Activated CD4-positive, alpha-beta memory T cell treated with anti-CD3 and anti-CD28 coated beads for 36 hours (primary cell): Measurements from ENCODE around the gene LEPR. TPM values are rescaled to one million over a fixed set of nuclear protein-coding genes. Genes with fewer than 3 reads are reported as not detected.

Experiments used
- CTCF ChIA-PET: fragments of 350-600 bp; sonication (Branson Sonifier 250); formaldehyde crosslinking; loops from one replicate; lab custom pipeline; 2021; ENCODE audit warnings: antibody characterized with exemption, inconsistent platforms; lab: Charles Lee
- POLR2A ChIA-PET: fragments of 350-600 bp; sonication (Branson Sonifier 250); formaldehyde crosslinking; loops from one replicate; lab custom pipeline; 2021; ENCODE audit warnings: antibody characterized with exemption; lab: Charles Lee
- DNase-seq: peaks from one replicate; pipeline ENCODE4 v3.0.0-alpha.2; 2020
- H3K27ac Mint-ChIP-seq: one replicate; pipeline ENCODE4 v1.8.0; 2021; ENCODE audit warnings: mixed read lengths
- H3K27me3 Mint-ChIP-seq: one replicate; pipeline ENCODE4 v1.8.0; 2021; ENCODE audit warnings: mixed read lengths
- H3K36me3 Mint-ChIP-seq: one replicate; pipeline ENCODE4 v1.8.0; 2021; ENCODE audit warnings: mixed read lengths
- H3K4me1 Mint-ChIP-seq: one replicate; pipeline ENCODE4 v1.8.0; 2021; ENCODE audit warnings: low read depth, mixed read lengths
- H3K4me3 Mint-ChIP-seq: one replicate; pipeline ENCODE4 v1.8.0; 2021; ENCODE audit warnings: mild to moderate bottlenecking, mixed read lengths
- H3K9me3 Mint-ChIP-seq: one replicate; pipeline ENCODE4 v1.8.0; 2021; ENCODE audit warnings: mixed read lengths
- intact Hi-C: fragments of 100-400 bp; cut with micrococcal nuclease; formaldehyde crosslinking; loops from one replicate; pipeline ENCODE4 v1.15.1; 2023
- total RNA-seq, 2 experiments: library from RNA; stranded (reverse); gene quantifications; one replicate each; pipeline ENCODE4 v1.2.3, GENCODE V29; 2021

Gene LEPR
- total RNA-seq, 2 experiments from 2014 or later, result 5.0 to 5.2 TPM

DNA sequence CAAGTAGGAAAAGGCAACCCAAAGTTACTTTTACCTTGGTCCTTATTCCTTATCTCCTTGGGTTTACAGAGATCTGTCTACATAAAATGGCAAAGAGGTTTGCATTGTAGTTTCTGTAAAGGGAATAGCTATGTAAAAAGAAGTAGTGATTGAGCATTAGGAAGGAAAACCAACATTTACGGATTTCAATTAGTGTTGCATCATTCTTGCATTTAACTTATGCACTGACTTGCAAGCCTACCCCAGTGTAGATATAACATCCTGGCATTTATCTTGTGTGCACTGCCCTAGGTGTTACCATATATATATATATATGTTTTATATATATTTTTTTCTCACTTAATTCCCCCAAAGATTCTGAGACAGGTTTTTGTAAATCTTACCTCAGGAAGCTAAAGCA, 3.7 kb upstream of the LEPR start:
- intact Hi-C loops, result no loop called here
- H3K4me1 Mint-ChIP-seq, result peaks cover 12% of the 10 kb centered on the region
- no peak overlapping the region for H3K4me3 Mint-ChIP-seq
- ChIA-PET CTCF (interaction anchor here (1.5 to 3.9 kb wide), 2 partner anchors 14 to 162 kb away, joined by 5 to 28 read pairs; no protein-coding TSS in a partner anchor), POLR2A (interaction anchor here (0.8 kb wide), 1 partner anchor 19 kb away, joined by 3 read pairs; no protein-coding TSS in a partner anchor)
- no peaks in the 10 kb centered on the region for H3K9me3 Mint-ChIP-seq
- peaks cover 1% of the 10 kb centered on the region for H3K36me3 Mint-ChIP-seq
- no peak for DNase-seq
- no peak overlapping the region for H3K27ac Mint-ChIP-seq
- H3K27me3 Mint-ChIP-seq, result no peaks in the 10 kb centered on the region

DNA sequence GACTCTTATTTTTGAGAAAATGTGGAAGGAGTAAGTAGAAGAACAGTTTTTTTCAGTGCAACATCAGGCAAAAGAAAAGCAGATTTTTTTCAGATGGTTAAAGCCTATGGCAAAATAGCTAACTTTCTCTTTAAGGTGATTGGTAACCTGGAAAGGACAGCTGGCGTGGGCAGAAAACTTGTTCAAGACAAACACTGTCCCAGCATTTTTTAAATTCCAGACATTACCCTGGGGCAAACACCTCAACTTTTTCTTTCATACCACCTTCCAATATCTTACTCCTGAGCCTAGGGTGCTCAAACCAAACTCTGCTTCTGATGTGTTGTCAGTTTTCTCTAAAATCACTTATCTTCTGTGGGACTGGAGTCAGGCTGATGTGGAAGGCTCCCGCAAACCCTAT, 2.7 kb upstream of the LEPR start:
- H3K9me3 Mint-ChIP-seq, result no peaks in the 10 kb centered on the region
- no peaks in the 10 kb centered on the region for H3K36me3 Mint-ChIP-seq
- no peak overlapping the region for H3K4me3 Mint-ChIP-seq
- H3K27me3 Mint-ChIP-seq, result no peaks in the 10 kb centered on the region
- ChIA-PET CTCF (interaction anchor here (1.5 to 3.9 kb wide), 2 partner anchors 13 to 163 kb away, joined by 5 to 28 read pairs; no protein-coding TSS in a partner anchor), POLR2A (no interaction called here)
- no peak overlapping the region for H3K27ac Mint-ChIP-seq
- no peak for DNase-seq
- H3K4me1 Mint-ChIP-seq, result peaks cover 10% of the 10 kb centered on the region
- intact Hi-C loops, result no loop called here

DNA sequence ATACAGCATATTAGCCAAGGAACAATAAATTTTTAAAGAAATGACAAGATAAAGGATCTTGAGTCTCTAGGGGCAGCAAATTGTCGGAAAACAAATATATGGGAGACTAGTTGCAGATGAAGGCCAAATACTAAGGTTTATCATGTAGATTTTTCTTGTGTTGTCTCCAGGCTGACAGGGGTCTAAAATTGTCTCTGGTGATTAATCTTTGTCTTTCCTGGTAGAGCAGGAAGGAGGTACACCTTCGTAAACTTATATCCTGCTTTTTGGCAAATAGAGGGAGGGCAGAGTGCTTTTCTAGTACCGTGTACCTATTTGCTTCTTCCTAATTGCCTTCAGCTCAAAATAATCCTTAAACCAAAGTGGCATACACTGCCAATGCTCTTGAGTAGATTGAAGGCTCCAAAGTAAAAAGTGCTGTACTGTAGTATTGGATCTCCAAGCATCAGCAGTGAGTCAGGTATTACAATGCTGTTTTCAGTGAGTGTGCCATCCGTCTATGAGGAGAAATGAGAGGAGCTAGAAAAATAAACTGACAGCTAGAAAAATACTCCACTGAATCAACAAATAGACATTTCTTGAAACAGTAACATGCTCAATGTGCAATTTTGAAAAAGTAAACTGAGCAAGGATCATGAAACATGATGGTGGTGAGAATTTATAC, 1.8 kb upstream of the LEPR start:
- ChIA-PET CTCF (interaction anchor here (2.2 to 3.9 kb wide), 2 partner anchors 12 to 25 kb away, joined by 13 to 28 read pairs; no protein-coding TSS in a partner anchor), POLR2A (interaction anchor here (1.5 to 2.2 kb wide), 3 partner anchors 21 to 28 kb away, joined by 4 to 18 read pairs (median 6); no protein-coding TSS in a partner anchor)
- no peaks in the 10 kb centered on the region for H3K9me3 Mint-ChIP-seq
- no peaks in the 10 kb centered on the region for H3K27me3 Mint-ChIP-seq
- DNase-seq, result no peak
- H3K4me3 Mint-ChIP-seq, result no peak overlapping the region
- intact Hi-C loops, result no loop called here
- no peak overlapping the region for H3K27ac Mint-ChIP-seq
- H3K4me1 Mint-ChIP-seq, result peaks cover 11% of the 10 kb centered on the region
- no peaks in the 10 kb centered on the region for H3K36me3 Mint-ChIP-seq

DNA sequence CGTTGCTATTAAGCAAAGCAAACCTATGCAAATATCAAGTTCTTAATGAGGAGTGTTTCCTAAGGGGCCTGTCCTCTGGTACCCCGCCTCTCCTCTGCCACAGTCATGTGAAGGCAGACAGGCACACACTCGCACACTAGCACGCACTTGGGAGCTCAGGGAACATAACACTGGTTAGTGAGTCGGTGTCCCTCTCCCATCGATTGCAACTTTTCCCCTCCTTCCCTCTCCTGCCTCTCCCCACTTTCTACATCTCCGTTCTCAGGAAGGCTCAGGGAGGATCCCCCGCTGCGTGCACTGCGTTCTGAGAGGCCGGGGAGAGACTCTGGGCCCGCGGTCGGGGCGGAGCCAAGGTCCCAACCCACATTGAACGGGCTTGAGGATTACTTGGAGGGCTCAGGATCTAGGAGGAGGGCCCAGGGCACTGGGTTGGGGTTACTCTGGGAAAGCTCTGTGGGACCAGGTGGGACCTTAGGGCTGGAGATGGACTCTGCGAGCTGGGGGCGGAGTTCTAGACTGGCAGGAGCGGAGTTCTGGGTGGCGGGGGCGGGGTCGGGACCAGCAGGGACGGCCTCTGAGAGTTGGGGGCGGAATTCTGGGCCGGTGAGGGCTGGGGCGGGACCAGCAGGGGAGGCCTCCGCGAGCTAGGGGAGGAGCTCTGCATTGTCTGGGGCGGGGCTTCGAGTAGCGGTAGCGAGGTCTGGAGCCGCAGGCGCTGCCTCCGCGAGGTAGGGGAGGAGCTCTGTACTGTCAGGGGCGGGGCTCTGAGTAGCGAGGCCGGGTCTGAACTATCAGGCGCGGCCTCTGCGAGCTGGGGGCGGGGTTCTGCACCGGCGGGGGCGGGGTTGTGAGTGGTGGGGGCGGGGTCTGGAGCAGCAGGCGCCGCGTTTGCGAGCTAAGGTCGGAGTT, 533 bp upstream of the LEPR start:
- H3K4me3 Mint-ChIP-seq, result peak overlapping the region; percentile 90
- DNase-seq, result peak; percentile 99
- peak overlapping the region; percentile 88 for H3K27ac Mint-ChIP-seq
- ChIA-PET POLR2A (interaction anchor here (0.8 to 2.2 kb wide), 6 partner anchors 11 to 37 kb away, joined by 3 to 18 read pairs (median 4); no protein-coding TSS in a partner anchor), CTCF (interaction anchor here (1.0 to 3.9 kb wide), 4 partner anchors 11 to 165 kb away, joined by 3 to 28 read pairs (median 11); no protein-coding TSS in a partner anchor)
- H3K27me3 Mint-ChIP-seq, result no peaks in the 10 kb centered on the region
- intact Hi-C loops, result loop anchor here (1.0 to 5.0 kb wide), 9 partner anchors 22 to 954 kb away; partner anchors contain the start of gene JAK1
- peaks cover 21% of the 10 kb centered on the region for H3K4me1 Mint-ChIP-seq
- no peaks in the 10 kb centered on the region for H3K9me3 Mint-ChIP-seq
- H3K36me3 Mint-ChIP-seq, result peaks cover 8% of the 10 kb centered on the region

DNA sequence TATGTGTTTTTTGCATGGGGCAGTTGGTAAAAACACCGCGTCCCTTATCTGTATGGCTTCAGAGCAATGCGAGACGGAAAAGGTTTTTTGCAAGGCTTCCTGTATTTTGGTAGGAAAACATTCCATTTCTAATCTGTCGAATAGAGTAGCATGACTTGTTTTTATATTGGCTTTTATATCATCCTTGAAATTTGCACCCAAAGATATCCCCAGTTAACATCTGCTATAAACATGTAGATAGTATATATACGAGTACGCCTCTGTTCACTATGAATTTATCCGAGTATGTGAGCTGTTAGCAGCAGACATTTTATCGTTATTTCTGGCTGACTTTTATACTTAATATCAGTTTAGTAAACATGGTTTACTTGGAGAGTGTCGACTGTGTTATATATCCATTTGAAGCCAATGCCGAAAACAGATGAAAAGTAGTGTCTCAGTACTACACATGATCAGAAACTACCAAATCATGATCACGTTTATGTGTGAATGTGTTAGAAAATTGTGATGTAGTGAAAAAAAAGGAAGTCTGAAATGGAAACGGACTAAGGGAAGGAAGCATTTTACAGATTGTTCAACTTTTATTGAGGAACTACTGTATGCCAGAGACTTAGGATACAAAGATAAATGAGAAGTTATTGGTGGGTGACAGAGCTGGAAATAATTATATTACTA, 1.0 kb downstream of the LEPR start:
- Mint-ChIP-seq H3K36me3 (peaks cover 21% of the 10 kb centered on the region), H3K27ac (no peak overlapping the region), H3K4me3 (no peak overlapping the region), H3K4me1 (peaks cover 21% of the 10 kb centered on the region), H3K9me3 (no peaks in the 10 kb centered on the region), H3K27me3 (no peaks in the 10 kb centered on the region)
- CTCF ChIA-PET, result interaction anchor here (1.7 kb wide), 1 partner anchor 167 kb away, joined by 6 read pairs; no protein-coding TSS in a partner anchor
- intact Hi-C loops, result loop anchor here (2.0 to 5.0 kb wide), 6 partner anchors 353 to 1503 kb away; partner anchors contain the start of genes DNAI4, JAK1 and MIER1
- POLR2A ChIA-PET, result no interaction called here
- DNase-seq, result no peak

DNA sequence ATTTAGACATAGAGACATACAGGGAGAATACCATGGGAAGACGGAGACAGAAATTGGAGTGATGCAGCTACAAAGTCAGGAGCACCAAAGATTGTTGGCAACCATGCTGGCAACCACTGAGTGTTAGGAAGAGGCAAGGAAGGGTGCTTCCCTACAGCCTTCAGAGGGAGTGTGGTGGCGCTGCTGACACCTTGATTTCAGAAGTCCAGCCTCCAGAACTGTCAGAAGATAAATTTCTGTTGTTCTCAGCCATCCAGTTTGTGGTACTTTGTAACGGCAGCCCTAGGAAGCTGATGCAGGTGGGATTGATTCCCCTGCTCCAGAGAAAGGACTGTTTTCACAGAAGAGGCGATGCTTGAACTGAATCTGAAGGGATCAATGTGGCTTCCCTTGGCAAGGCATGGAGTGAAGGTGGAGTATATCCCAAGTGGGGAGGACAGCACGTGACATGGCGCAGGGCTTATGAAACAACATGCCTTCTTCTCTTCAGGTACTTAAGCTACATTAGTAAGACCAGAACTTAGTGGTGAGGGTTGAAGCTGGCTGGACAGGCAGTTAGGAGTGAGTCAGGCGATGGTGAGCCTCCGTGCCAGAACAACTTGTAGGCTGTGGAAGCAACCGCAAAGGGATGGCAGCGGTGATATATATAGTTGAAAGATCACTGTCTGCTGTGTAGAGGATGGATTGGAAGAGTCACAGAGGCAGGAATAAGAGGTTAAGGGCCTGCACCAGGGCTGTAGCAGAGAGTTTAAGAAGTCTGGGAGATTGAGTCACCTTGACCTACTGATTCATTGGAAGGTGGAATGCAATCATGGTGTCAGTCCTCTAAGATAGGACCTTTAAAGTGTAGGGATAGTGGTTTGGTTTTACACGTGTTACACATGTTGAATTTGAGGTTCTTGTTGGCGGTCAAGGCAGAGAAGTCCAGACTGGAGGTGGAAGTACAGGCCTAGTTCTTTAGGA, 2.1 kb downstream of the LEPR start:
- ChIA-PET CTCF (interaction anchor here (1.7 kb wide), 1 partner anchor 168 kb away, joined by 6 read pairs; no protein-coding TSS in a partner anchor), POLR2A (interaction anchor here (1.6 kb wide), 1 partner anchor 29 kb away, joined by 10 read pairs; no protein-coding TSS in a partner anchor)
- Mint-ChIP-seq H3K4me1 (peaks cover 21% of the 10 kb centered on the region), H3K4me3 (no peak overlapping the region), H3K27ac (no peak overlapping the region), H3K36me3 (peaks cover 22% of the 10 kb centered on the region), H3K27me3 (no peaks in the 10 kb centered on the region), H3K9me3 (no peaks in the 10 kb centered on the region)
- peak; percentile 10 for DNase-seq
- intact Hi-C loops, result loop anchor here (2.0 to 5.0 kb wide), 4 partner anchors 500 to 1502 kb away; partner anchors contain the start of genes DNAI4 and MIER1

DNA sequence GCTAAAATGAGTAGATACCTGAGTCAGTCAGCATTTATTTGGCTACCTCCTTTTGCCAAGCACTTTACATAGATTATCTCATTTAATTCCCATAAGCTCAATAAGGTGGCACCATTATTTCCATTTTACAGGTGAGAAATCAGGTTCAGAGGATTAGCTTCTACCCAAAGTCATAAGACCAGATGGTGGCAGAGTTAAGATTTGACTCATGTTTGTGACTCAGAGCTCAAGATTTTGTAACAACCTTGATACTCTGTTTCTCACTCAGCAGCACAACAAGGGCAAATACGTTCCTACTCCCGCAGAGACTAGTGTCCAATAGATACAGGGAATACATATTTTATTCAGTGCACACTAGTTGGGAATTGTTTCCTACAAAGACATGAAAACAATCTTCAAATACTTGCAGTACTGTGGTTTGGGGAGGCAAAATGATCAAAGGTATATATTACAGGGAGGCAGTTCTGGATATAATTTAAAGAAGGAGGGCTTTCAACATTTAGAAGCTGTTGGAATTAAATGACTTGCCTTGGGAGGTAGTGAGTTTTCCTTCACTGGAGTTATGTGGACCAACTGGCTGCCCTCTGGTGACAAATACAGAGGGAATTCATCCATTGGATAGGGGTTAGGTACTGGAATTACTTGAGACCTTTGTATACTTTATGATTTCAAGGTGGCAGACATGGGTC, 3.6 kb downstream of the LEPR start:
- CTCF ChIA-PET, result interaction anchor here (0.6 to 0.7 kb wide), 2 partner anchors 171 to 175 kb away, joined by 3 to 4 read pairs; no protein-coding TSS in a partner anchor
- DNase-seq, result peak; percentile 11
- intact Hi-C loops, result loop anchor here (1.0 to 5.0 kb wide), 7 partner anchors 31 to 1501 kb away; partner anchors contain the start of genes AK4, DNAI4 and MIER1

DNA sequence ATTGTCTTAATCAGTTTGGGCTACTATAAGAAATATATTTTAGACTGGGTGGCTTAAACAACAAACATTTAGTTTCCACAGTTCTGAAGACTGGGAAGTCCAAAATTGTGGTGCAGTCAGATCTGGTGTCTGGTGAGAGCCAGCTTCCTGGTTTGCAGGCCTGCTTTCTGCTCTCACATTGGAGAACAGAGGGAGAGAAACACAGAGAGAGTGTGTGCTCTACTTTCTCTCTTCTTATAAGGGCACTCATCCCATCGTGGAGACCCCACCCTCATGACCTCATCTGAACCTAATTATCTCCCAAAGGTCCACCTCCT, 4.1 kb downstream of the LEPR start:
- Mint-ChIP-seq H3K27me3 (no peaks in the 10 kb centered on the region), H3K27ac (no peak overlapping the region), H3K9me3 (no peaks in the 10 kb centered on the region), H3K4me1 (peaks cover 16% of the 10 kb centered on the region), H3K4me3 (no peak overlapping the region), H3K36me3 (peaks cover 25% of the 10 kb centered on the region)
- DNase-seq, result no peak
- CTCF ChIA-PET, result interaction anchor here (0.6 to 1.3 kb wide), 2 partner anchors 172 to 263 kb away, joined by 3 to 4 read pairs; no protein-coding TSS in a partner anchor
- POLR2A ChIA-PET, result interaction anchor here (1.1 kb wide), 1 partner anchor 170 kb away, joined by 4 read pairs; no protein-coding TSS in a partner anchor
- intact Hi-C loops, result loop anchor here (1.0 to 5.0 kb wide), 6 partner anchors 31 to 928 kb away; partner anchors contain the start of gene AK4

More for the DNA sequence above, 3.6 kb downstream of the LEPR start:
- Mint-ChIP-seq H3K36me3 (peaks cover 25% of the 10 kb centered on the region), H3K4me3 (no peak overlapping the region), H3K9me3 (no peaks in the 10 kb centered on the region), H3K4me1 (peaks cover 20% of the 10 kb centered on the region), H3K27me3 (no peaks in the 10 kb centered on the region), H3K27ac (peak overlapping the region; percentile 34)
- POLR2A ChIA-PET, result interaction anchor here (1.1 to 1.6 kb wide), 2 partner anchors 30 to 170 kb away, joined by 4 to 10 read pairs; no protein-coding TSS in a partner anchor

DNA sequence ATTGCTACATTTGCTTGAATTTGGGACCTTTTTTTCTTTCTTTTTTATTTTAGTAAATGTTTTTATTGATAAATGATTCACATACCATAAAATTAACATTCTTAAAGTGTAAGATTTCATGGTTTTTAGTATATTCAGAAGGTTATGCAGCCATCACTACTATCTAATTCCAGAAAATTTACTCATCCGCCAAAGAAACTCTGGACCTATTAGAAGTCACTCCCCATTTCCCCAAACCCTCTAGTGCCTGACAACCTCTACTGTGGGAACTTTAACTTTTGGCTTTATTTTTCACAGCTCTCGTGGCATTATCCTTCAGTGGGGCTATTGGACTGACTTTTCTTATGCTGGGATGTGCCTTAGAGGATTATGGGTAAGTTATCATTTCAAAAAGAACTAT, 4.5 kb downstream of the LEPR start:
- no peak for DNase-seq
- no peaks in the 10 kb centered on the region for H3K9me3 Mint-ChIP-seq
- H3K4me3 Mint-ChIP-seq, result no peak overlapping the region
- ChIA-PET POLR2A (no interaction called here), CTCF (interaction anchor here (1.3 kb wide), 1 partner anchor 262 kb away, joined by 3 read pairs; no protein-coding TSS in a partner anchor)
- H3K4me1 Mint-ChIP-seq, result peaks cover 12% of the 10 kb centered on the region
- no peak overlapping the region for H3K27ac Mint-ChIP-seq
- H3K36me3 Mint-ChIP-seq, result peaks cover 25% of the 10 kb centered on the region
- H3K27me3 Mint-ChIP-seq, result no peaks in the 10 kb centered on the region
- intact Hi-C loops, result loop anchor here (2.0 kb wide), 2 partner anchors 164 to 276 kb away; partner anchors contain the start of gene AK4
